Mammary epithelial cell (primary cell): Measurements from ENCODE around the gene COL5A1.

Source experiments
- CTCF ChIP-seq, 2 donors: IDR thresholded peaks in 1 of 2; conservative IDR thresholded peaks in 1 of 2; 2 replicates each; pipeline ENCODE4 v1.5.1; 2011 to 2012; ENCODE audit warnings: inconsistent platforms in 2 of 2, low read length in 2 of 2, mild to moderate bottlenecking in 2 of 2, control low read depth in 1 of 2, low read depth in 1 of 2; ENCODE audit not compliant: insufficient read depth in 1 of 2; ENCODE audit errors: extremely low read depth in 1 of 2
- EZH2 ChIP-seq: IDR thresholded peaks from 2 replicates; pipeline ENCODE4 v1.6.1; 2012; ENCODE audit warnings: low read length, inconsistent platforms, borderline replicate concordance

- TF ChIP-seq EZH2 (no peak), CTCF (conservative IDR thresholded peaks at IDR 0.05 in 1 of 2, IDR thresholded peaks at IDR 0.05 in 1 of 2; ENCODE audit: extremely low read depth in 1 of 2, insufficient read depth in 1 of 2, low read depth in 1 of 2, low read length in 2 of 2) (no peak)
Measured at GRCh38 chr9:134730761-134731496, 89.3 kb downstream of the COL5A1 start.
